GM19193 (cell line): Measurements from ENCODE around the gene SCAF1.
A peak's percentile ranks its signal among the peaks of the same experiment; 100 is the strongest.

Source experiments
- POLR2A ChIP-seq: IDR thresholded peaks from 4 replicates; pipeline ENCODE4 v1.6.1; 2011; ENCODE audit not compliant: insufficient read depth, insufficient read length; ENCODE audit errors: extremely low read depth

Gene SCAF1

GRCh38 chr19:49652551-49653465, 10.8 kb downstream of the SCAF1 start:
- no peak for TF ChIP-seq POLR2A

DNA sequence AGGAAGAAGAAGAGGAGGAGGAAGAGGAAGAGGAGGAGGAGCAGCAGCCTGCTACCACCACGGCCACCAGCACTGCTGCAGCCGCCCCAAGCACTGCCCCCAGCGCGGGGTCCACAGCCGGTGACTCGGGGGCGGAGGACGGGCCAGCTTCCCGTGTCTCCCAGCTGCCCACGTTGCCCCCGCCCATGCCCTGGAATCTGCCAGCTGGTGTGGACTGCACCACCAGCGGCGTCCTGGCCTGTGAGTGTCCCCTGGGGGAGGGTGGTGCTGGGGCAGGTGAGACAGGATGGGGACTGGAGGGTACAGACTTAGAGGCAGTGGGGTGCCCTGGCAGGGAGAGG, 11.4 kb downstream of the SCAF1 start:
- TF ChIP-seq POLR2A, result no peak

GRCh38 chr19:49654581-49654980, 12.6 kb downstream of the SCAF1 start:
- TF ChIP-seq POLR2A, result no peak

DNA sequence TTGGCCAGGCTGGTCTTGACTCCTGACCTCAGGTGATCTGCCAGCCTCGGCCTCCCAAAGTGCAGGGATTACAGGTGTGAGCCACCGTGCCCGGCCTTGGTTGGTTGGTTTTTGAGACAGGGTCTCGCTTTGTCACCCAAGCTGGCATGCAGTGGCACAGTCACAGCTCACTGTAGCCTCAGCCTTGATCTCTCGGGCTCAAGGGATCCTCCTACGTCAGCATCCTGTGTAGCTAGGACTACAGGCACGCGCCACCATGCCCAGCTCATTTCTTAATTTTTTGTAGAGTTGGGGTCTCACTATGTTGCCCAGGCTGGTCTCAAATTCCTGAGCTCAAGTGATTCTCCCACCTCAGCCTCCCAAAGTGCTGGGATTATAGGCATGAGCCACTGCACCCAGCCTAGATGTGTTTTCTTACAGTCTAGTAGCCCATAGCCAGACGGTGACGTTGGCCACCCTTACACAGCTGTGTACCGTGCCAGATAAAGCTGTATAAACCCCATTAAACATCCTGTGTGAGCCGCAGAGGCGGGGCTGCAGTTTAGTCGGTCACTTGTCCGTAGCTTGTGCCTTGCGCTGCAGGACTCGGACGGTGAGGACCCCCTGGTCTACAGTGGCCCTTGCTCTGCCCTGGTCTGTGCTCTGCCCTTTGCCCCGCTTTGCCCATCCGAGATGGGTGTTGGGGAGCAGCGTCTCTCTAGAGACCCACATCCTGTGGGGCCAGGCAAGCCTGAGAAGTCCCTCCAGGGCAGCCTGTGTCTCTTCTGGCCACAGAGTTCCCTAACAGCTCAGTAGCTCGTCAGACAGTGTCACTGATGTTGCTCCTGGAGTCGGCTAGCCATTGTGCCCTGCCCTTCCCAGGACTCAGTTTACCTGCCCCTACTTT, 13.8 kb downstream of the SCAF1 start:
- TF ChIP-seq POLR2A, result no peak

GRCh38 chr19:49656456-49657109, 14.6 kb downstream of the SCAF1 start:
- no peak for TF ChIP-seq POLR2A

GRCh38 chr19:49657493-49658138, 15.6 kb downstream of the SCAF1 start:
- no peak for TF ChIP-seq POLR2A

DNA sequence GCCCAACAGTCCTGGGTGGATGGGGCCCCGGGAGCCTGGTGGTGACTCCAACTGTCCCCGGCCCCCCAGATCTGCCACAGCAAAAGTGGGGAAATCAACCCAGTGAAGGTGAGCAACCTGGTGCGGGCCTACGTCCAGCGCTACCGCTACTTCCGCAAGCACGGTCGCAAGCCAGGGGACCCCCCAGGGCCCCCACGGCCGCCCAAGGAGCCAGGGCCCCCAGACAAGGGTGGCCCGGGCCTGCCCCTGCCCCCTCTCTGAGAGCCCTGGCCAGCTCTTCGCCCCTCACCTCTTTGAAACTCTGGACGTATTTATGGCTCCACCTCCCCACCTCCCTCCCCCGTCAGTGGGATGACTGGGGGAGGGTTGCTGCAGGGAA, 16.1 kb downstream of the SCAF1 start:
- no peak for TF ChIP-seq POLR2A

DNA sequence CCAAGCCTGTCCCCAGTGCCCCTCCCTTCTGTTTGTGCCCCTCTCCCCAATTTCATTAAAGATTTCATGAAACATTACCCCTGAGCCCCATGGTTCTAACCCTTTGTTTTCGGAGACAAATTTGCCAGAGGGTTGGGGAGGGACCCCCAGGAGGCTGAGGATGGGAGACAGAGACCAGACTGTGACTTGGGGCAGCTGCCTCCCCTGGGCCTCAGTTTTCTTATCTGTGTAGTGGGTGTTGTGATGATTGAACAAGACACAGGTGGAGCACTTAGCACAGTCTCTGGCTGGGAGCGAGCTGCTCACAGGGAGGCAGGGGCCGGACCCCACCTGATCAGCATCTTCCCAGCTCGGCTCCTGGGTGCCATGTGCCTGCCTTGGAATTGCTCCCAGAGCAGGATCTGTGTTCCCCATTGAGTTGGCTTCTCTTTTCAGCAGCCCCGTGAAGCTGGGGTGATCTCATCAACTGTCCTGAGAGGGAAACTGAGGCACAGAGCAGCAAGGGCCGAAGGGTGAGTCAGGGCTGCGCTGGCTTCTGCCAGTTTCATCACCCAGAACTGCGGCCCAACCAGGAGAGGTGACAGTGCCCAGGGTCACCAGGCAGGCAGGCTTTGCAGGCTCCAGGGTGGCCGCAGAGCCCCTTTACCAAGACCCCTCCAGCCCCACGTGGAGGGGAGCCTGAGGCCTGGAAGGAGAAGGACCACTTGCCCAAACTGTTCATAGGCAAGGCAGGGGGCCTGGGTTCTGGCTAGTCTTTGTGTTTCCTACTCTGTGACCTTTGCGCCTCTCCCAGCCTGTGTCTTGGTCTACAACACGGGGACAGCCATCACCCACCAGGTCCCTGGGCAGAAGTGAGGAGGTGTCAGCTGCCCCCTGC, 16.8 kb downstream of the SCAF1 start:
- TF ChIP-seq POLR2A, result no peak

- TF ChIP-seq POLR2A, result no peak
These were observed 18.4 kb downstream of the SCAF1 start for GRCh38 chr19:49660338-49660961.

DNA sequence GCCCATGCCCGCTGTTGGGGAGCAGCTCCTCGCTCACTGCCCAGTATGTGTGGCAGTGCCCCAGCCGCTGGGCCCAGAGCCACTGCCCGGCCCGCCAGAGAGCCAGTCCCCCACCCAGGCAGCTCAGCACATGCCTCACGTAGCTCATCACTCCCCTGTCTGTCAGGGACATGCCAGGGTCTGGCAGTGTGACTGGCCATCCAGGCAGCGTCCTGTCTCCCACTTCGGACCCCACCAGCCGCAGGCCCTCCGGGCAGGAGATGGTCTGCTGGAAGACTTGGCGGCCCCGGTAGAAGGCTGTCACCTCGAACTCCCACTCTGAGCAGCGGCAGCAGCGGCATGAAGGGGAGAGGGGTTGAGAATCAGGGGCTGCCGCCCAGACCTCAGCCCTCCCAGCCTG, 20.0 kb downstream of the SCAF1 start:
- TF ChIP-seq POLR2A, result no peak

GRCh38 chr19:49663224-49663623, 21.2 kb downstream of the SCAF1 start:
- TF ChIP-seq POLR2A, result no peak

DNA sequence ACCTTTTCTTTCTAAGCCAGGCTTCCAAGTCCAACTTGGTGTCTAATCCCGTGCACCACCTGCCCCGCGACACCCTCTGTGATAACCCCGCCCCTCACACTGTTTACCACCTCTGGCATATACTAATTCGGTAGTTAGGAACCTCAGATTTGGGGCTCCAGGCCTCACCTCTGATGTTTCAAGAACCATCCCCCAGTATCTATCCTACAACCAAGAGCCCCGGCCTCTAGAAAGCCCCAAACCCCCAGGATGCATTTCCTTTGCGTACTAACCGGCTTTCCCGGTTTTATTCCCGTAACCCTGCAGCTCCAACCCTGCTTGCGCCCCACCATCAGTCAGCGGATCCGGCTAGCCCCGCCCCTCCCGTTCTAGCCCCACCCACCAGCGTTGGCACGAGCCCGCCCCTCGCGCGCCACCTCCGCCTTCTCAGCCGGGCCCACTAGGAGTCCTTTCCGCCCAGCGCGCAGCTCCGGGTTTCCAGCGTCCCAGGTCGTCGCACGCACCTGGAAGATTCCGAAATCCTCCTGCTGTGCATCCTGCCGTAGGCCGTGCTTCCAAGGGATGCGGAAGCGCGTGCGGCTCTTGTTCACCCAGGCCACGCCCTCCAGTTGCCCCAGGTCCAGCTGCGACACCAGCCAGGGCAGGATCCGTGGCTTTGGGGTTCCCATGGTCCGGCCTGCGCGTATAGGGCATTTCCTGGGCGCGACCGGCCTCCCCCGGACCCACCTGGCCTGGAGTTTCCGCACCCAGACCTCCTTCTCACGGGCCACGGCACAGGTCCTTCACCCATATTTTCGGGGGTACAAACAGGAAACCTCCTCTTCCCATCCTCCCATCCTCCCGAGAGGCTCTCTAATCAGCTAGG, 22.4 kb downstream of the SCAF1 start:
- TF ChIP-seq POLR2A, result peak; percentile 67

GRCh38 chr19:49665036-49665350, 23.0 kb downstream of the SCAF1 start:
- no peak for TF ChIP-seq POLR2A
